SJCRH30 (cell line): ENCODE data around the gene CER1. TPM values are rescaled to one million over a fixed set of nuclear protein-coding genes. Genes with fewer than 3 reads are reported as not detected.

ENCODE experiments used
- DNase-seq, 2 experiments: peaks; one replicate each; pipeline ENCODE4 v3.0.0-alpha.2; 2015 to 2020
- H3K27ac ChIP-seq: fragments of 250-450 bp; sonication (Bioruptor Pico); 2 replicates; pipeline ENCODE4 v1.5.1; 2020; ENCODE audit warnings: mild to moderate bottlenecking, moderate library complexity
- H3K27me3 ChIP-seq: fragments of 250-450 bp; sonication (Bioruptor Pico); 2 replicates; pipeline ENCODE4 v1.5.1; 2020; ENCODE audit warnings: mild to moderate bottlenecking, moderate library complexity
- H3K36me3 ChIP-seq: fragments of 250-450 bp; sonication (Bioruptor Pico); 2 replicates; pipeline ENCODE4 v1.5.1; 2020; ENCODE audit warnings: mild to moderate bottlenecking, moderate library complexity
- H3K4me1 ChIP-seq: fragments of 250-450 bp; sonication (Bioruptor Pico); 2 replicates; pipeline ENCODE4 v1.5.1; 2020; ENCODE audit warnings: mild to moderate bottlenecking, moderate library complexity
- H3K4me3 ChIP-seq: fragments of 250-450 bp; sonication (Bioruptor Pico); 2 replicates; pipeline ENCODE4 v1.5.1; 2020; ENCODE audit warnings: mild to moderate bottlenecking, moderate library complexity
- H3K9me3 ChIP-seq: fragments of 250-450 bp; sonication (Bioruptor Pico); replicated peaks from 2 replicates; pipeline ENCODE4 v1.5.1; 2020; ENCODE audit warnings: mild to moderate bottlenecking, moderate library complexity
- total RNA-seq: library from RNA; depleted of rRNA; stranded (reverse); fragments of >200 nt; shearing (Covaris generic); gene quantifications from 2 replicates; pipeline ENCODE4 v1.2.3, GENCODE V29; 2014; rRNA removed

CER1 gene, protein sequence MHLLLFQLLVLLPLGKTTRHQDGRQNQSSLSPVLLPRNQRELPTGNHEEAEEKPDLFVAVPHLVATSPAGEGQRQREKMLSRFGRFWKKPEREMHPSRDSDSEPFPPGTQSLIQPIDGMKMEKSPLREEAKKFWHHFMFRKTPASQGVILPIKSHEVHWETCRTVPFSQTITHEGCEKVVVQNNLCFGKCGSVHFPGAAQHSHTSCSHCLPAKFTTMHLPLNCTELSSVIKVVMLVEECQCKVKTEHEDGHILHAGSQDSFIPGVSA
- not detected in 2 replicates for total RNA-seq

DNA sequence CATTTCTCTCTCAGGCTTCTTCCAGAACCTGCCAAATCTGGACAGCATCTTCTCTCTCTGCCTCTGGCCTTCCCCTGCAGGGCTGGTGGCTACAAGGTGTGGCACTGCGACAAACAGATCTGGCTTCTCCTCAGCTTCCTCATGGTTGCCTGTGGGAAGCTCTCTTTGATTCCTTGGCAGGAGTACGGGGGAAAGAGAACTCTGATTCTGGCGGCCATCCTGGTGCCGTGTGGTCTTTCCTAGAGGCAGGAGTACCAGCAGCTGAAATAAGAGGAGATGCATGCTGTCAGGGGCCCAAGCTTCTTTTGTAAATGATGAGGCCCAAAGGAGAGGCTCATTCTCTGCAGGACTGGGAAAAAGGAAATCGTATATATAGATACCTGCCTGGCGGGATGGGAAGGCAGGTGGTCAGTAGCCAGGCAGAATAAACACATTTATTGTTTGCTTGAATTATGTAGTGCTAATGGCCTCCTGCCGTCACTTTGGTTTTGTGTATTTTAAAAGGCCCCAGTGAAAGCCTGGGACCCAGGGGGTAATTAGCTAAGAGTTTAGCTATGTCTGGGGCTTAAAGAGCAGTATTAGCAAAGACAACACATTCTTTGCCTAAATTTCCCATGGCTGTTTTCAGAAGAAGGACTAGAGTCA is at the start of gene CER1:
CER1 (minus strand) TSS at position 343 of the 645 bp plus-strand sequence; CDS start at position 282, 61 bp downstream.
- Histone ChIP-seq H3K36me3 (no peaks in the 10 kb centered on the region), H3K9me3 (no peaks in the 10 kb centered on the region), H3K4me3 (no peak within 1 kb of the TSS), H3K27me3 (no peaks in the 10 kb centered on the region), H3K27ac (no peak within 1 kb of the TSS), H3K4me1 (peaks cover 6% of the 10 kb centered on the region; the same call in 1 of the 2 replicates)
- DNase-seq, result peak in 1 of 2 experiments; percentile 17

DNA sequence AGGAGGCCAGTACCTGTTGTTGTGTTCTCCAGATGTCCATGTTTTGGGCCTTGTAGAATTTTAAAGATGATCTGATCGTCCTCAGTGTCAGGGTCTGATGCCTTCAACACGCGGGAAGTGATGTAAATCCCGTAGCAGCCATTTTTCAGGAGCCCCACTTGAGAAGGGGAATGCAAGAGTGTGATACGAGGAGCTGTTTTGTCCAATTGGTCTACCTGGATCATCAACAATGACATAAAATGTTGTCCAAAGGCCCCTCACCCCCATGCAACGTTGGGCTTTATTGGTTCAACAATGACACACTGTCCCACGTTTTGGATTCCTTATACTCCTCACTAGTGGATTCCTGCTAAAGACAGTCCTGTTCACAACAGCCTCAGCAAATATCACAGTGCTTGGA is 48.1 kb upstream of the CER1 start:
- H3K9me3 ChIP-seq, result no peaks in the 10 kb centered on the region
- H3K4me1 ChIP-seq, result no peaks in the 10 kb centered on the region
- no peaks in the 10 kb centered on the region for H3K27me3 ChIP-seq
- H3K4me3 ChIP-seq, result no peak overlapping the region
- no peak overlapping the region for H3K27ac ChIP-seq
- H3K36me3 ChIP-seq, result no peaks in the 10 kb centered on the region
- DNase-seq, result no peak

DNA sequence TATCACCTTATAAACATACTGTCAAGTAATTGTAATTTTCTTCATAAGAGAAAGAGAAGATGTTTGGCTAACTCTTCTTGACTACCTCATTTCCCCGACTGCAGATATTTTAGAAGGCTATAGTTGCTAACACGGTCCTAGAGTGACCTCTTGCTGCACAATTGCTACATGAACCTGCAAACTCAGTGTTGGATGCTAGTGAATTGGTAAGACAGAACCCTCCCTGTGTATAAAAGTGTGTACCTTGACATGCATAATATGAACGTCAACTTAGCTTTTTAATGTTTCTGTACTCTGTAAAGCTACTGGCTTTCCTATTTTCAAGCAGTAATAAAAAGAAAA is 46.7 kb upstream of the CER1 start:
- Histone ChIP-seq H3K27ac (no peak overlapping the region), H3K9me3 (no peaks in the 10 kb centered on the region), H3K4me3 (no peak overlapping the region), H3K27me3 (no peaks in the 10 kb centered on the region), H3K36me3 (no peaks in the 10 kb centered on the region), H3K4me1 (no peaks in the 10 kb centered on the region)
- peak in 1 of 2 experiments; percentile 28 for DNase-seq

DNA sequence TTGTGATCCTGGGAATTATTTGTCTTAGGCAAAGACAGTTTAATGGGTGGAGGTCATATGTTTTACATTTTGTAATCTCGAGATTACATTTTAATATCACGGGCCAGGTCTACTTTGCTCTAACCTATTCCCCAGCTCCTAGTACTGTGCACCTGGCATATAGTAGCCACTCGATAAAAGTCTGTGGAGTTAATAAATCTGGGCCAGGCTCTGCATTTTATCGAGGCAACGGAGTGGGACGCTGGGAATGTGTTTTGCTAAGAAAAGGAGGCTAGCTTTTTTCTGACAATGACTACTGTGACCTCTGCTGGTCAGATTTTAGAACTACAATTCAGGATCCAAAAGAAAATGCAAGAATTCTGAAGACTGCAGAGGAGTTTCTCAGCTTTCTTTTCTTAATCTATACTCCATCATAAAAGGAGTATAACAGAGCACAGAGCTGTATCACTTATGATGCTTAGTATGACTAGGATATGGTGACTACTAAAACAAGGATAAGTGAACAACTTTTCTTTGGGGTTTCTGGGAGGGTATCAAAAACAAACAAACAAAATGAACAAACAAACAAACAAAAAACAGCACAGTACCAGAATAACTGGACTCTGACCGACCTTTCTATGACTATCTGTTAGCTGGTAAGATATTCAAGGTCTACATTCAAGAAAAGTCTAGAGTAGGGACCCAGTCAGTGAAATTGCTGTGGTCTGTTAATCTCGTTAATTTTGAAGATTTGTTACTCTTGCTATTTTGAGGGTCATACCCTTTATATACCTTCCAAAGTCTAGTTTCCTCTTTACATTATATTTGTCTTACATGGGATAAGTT is 46.1 kb upstream of the CER1 start:
- H3K27ac ChIP-seq, result no peak overlapping the region
- no peaks in the 10 kb centered on the region for H3K4me1 ChIP-seq
- no peak overlapping the region for H3K4me3 ChIP-seq
- H3K36me3 ChIP-seq, result no peaks in the 10 kb centered on the region
- peak; percentile 30 to 77 for DNase-seq
- no peaks in the 10 kb centered on the region for H3K9me3 ChIP-seq
- no peaks in the 10 kb centered on the region for H3K27me3 ChIP-seq

DNA sequence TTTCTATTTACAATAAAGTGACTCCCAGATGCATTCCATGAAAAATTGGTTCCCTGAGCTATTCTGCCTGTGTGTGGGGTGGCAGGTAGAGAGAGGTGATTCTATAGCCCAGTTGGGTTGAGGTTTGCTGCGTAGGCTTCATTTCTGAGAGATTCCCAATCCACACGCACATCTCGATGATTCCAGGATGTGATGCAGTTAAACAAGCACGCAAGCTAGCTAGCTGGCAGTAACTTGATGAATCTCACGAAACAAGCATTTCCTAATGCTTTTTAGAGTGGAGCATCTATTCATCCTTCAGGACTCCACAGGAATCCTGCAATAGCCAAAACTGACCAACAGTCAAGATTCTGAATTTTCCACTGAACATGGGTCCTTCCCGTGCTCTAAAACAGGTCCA is 43.8 kb upstream of the CER1 start:
- Histone ChIP-seq H3K4me1 (no peaks in the 10 kb centered on the region), H3K27me3 (no peaks in the 10 kb centered on the region), H3K9me3 (no peaks in the 10 kb centered on the region), H3K36me3 (no peaks in the 10 kb centered on the region), H3K27ac (no peak overlapping the region), H3K4me3 (no peak overlapping the region)
- no peak for DNase-seq

DNA sequence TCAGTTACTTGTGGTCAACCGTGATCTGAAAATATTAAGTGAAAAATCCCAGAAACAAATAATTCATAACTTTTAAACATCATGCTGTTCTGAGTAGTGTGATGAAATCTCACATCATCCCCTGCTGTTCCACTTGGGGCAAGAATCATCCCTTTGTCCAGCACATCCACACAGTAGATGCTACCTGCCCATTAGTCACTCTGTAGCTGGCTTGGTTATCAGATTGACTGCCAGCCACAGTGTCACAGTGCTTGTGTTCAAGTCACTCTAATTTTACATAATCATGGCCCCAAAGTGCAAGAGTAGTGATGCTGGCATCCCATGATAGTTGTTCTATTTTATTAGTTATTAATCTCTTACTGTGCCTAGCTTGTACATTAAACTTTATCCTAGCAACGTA is 39.1 kb upstream of the CER1 start:
- no peak for DNase-seq
- Histone ChIP-seq H3K4me1 (no peaks in the 10 kb centered on the region), H3K27ac (no peak overlapping the region), H3K4me3 (no peak overlapping the region), H3K36me3 (no peaks in the 10 kb centered on the region), H3K27me3 (no peaks in the 10 kb centered on the region), H3K9me3 (no peaks in the 10 kb centered on the region)

DNA sequence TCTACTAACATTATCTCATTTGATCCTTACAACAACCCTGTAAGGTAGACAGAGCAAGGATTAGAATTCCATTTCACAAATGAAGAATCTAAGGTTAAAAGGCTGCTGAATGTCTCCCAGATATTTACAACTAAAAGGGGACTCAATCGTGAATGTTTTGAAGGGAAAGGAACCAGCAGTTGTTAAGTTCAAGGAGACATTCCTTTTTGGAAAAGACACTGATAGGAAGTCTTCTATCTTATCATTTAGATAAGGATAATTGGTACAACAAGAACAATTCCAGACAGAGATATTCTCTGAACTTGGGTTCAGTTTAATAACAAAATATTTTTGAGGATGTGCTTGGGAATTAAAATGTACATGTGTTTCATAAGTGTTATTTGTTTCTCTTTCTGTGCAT is 37.5 kb upstream of the CER1 start:
- Histone ChIP-seq H3K27ac (no peak overlapping the region), H3K27me3 (no peaks in the 10 kb centered on the region), H3K9me3 (no peaks in the 10 kb centered on the region), H3K4me1 (no peaks in the 10 kb centered on the region), H3K36me3 (no peaks in the 10 kb centered on the region), H3K4me3 (no peak overlapping the region)
- no peak for DNase-seq

DNA sequence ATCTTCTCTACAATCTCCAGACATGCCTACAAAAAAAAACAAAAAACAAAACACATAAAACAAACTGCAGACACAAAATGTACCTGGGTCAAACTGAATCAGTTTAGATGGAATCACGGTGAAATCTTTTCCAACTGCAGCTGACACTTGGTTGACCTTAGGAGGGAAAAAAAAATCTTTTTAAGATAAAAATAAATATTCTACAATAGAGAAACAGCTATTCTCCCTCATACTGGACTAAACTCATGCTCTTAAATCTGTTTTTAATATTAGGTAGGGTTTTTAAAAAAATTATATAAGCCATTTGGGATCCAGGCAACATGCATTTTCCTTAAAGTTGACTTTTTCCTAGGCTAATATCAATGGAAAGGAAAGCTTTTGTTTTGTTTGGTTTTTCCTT is 33.8 kb upstream of the CER1 start:
- DNase-seq, result no peak

DNA sequence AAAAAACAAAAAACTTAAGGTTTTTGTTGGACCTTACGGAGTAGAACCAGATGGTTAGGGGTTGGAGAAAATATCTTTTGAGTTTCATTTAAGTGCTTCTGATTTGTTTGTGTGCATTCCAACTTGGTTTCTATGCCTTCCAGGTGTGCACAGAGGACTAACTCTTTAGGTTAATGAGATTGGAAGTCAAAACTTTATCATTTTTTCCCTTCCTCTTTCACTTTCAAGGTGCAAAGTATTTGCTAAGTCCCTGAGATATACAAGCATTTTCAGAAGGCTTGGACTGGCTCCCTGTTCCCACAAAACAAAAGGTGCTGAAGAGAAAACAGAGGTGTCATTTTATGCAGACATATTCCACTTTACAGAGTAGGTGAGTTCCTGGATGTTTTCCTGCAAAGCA is 30.3 kb upstream of the CER1 start:
- no peak for DNase-seq
- H3K27ac ChIP-seq, result peak overlapping the region; percentile 8; the same call in 1 of the 2 replicates
- no peaks in the 10 kb centered on the region for H3K9me3 ChIP-seq
- H3K36me3 ChIP-seq, result no peaks in the 10 kb centered on the region
- H3K4me3 ChIP-seq, result no peak overlapping the region
- H3K27me3 ChIP-seq, result no peaks in the 10 kb centered on the region
- peaks cover 28% of the 10 kb centered on the region for H3K4me1 ChIP-seq

More for the DNA sequence above, 33.8 kb upstream of the CER1 start:
- H3K36me3 ChIP-seq, result no peaks in the 10 kb centered on the region
- no peak overlapping the region for H3K27ac ChIP-seq
- no peaks in the 10 kb centered on the region for H3K9me3 ChIP-seq
- no peak overlapping the region for H3K4me3 ChIP-seq
- peaks cover 16% of the 10 kb centered on the region for H3K4me1 ChIP-seq
- no peaks in the 10 kb centered on the region for H3K27me3 ChIP-seq

DNA sequence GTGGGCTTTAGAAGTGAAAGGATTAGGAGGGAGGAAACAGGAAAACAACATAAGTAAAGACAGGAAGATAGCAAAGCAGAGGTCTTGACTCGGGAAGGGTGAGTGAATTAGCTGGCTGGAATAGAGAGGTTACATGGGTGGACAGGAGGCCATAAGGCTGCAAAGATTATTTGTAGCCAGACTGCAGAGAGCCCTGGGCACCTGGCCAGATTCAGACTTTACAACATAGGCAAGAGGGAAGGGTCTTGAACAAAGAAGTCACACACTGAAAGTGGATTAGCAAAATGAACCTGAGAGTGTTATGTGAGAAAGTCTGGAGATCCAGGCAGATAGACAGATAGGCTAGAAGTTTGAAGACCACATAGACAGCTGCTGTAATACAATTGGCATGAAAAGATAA is 29.7 kb upstream of the CER1 start:
- Histone ChIP-seq H3K9me3 (no peaks in the 10 kb centered on the region), H3K4me1 (peaks cover 28% of the 10 kb centered on the region), H3K27ac (peak overlapping the region; percentile 9; the same call in 1 of the 2 replicates), H3K4me3 (no peak overlapping the region), H3K27me3 (no peaks in the 10 kb centered on the region), H3K36me3 (no peaks in the 10 kb centered on the region)
- peak; percentile 79 to 89 for DNase-seq

DNA sequence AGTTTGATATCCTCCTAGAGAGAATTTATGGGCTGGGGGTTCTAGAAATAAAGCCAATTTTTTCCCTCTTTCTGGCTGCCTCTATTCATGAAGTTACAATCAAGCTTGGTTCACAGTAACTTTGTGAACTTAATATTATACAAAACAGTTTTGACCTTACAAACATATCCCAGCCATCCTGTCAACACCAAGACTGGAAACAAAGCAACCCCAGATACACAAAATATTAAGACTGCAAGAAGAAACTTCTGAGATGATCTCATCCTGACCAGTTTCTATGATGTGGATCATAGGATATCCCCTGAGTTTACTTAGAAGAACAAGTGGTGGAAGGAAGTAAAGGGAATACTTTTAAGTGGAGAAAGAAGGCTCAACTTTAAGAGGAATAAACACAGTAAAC is 28.3 kb upstream of the CER1 start:
- no peak overlapping the region for H3K4me3 ChIP-seq
- H3K4me1 ChIP-seq, result peaks cover 28% of the 10 kb centered on the region
- no peaks in the 10 kb centered on the region for H3K9me3 ChIP-seq
- H3K27me3 ChIP-seq, result no peaks in the 10 kb centered on the region
- H3K27ac ChIP-seq, result no peak overlapping the region
- DNase-seq, result no peak
- H3K36me3 ChIP-seq, result no peaks in the 10 kb centered on the region

DNA sequence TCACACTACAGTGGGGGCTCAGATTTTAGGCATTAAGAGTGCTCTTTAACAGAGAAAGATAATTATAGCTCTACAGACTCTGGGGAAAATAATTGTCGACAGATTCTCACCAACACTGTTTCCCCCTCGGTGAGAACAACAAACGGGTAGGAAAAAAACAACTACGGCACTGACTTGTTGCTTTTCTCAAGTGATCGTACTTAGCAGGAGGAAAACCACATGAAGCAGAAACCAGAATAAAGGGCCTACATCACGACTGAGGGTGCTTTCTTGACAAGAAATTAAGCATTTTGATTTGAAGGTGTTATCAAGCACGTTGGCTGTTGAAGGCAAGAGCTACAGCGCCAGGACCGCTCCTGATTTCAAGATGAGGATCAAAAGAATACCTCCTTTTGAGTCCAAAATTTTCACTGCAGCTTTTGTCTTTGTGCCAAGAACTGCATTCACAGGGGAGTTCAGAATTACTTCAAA is 27.2 kb upstream of the CER1 start:
- DNase-seq, result no peak
- H3K36me3 ChIP-seq, result no peaks in the 10 kb centered on the region
- H3K4me1 ChIP-seq, result peaks cover 28% of the 10 kb centered on the region
- H3K27me3 ChIP-seq, result no peaks in the 10 kb centered on the region
- no peak overlapping the region for H3K4me3 ChIP-seq
- H3K9me3 ChIP-seq, result 0 out of 2 replicates have a peak, but pooled peaks cover under 1% of the 10 kb centered on the region
- H3K27ac ChIP-seq, result no peak overlapping the region

DNA sequence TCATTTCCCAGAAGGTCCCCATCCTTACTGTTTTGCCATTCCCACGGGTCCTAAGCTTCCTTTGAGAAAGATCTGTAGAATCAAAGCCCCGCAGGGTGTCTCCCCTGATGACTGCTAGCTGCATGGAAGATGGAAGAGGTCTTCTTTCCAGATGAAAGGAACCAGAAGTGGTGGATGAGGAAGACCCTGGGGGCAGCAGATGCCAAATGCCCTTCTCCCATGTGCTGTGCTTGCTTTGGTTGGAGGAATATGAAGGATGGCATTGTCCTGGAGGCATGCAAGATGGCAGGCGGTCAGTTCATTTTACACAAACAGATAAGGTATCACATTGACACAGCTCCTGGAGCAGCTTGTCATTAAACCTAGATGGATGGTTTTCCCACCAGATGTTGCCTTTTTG is 25.8 kb upstream of the CER1 start:
- Histone ChIP-seq H3K27me3 (no peaks in the 10 kb centered on the region), H3K36me3 (no peaks in the 10 kb centered on the region), H3K27ac (no peak overlapping the region), H3K4me1 (peaks cover 28% of the 10 kb centered on the region), H3K9me3 (0 out of 2 replicates have a peak, but pooled peaks cover 2% of the 10 kb centered on the region), H3K4me3 (no peak overlapping the region)
- no peak for DNase-seq

DNA sequence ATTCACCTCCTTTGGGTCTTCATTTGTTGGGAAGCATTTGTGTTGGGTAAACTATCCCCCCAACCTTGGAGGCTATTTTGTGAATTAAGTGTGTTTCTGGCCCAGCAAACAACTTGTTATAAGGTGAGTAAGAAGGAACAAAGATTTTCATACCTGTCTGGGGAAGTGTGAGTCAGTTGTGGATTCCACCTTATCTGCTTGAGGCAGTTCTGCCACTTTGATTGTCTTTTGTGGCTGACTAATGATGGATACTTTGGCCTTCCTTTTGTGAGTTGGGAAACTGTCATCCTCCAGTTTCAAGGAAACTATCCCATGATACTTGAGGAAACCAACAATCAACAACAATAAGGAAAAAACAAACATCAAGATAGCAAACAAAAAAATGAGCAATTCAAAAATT is 24.6 kb upstream of the CER1 start:
- Histone ChIP-seq H3K27ac (no peak overlapping the region), H3K36me3 (no peaks in the 10 kb centered on the region), H3K4me1 (peaks cover 19% of the 10 kb centered on the region), H3K9me3 (0 out of 2 replicates have a peak, but pooled peaks cover 2% of the 10 kb centered on the region), H3K4me3 (no peak overlapping the region), H3K27me3 (no peaks in the 10 kb centered on the region)
- no peak for DNase-seq

DNA sequence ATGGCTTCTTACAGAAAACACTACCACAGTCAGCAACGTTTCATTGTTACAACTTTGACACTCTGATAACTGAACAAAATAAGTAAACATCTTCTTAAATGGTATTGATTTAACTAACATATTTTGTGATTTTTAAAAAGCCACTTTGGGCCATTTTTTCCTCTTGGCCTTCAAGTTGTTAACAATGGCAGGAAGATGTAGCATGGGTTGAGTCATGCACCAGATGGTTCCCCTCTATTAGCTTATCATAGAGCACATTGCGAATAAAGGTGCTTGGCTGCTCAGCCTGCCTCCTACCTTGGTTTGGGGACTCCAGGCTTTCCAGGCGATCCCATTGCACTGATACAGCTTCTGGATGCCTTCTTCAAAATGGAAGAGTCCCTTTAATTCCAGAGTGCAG is 24.1 kb upstream of the CER1 start:
- no peak for DNase-seq
- 0 out of 2 replicates have a peak, but pooled peaks cover 2% of the 10 kb centered on the region for H3K9me3 ChIP-seq
- H3K27me3 ChIP-seq, result no peaks in the 10 kb centered on the region
- no peak overlapping the region for H3K4me3 ChIP-seq
- H3K27ac ChIP-seq, result no peak overlapping the region
- no peaks in the 10 kb centered on the region for H3K36me3 ChIP-seq
- peaks cover 14% of the 10 kb centered on the region for H3K4me1 ChIP-seq
